WI38 (cell line): ENCODE measurements around the gene SYT9.

Experiments used
- H3K4me3 ChIP-seq: 2 replicates; pipeline ENCODE4 v1.5.1; 2011; ENCODE audit warnings: low read depth, mild to moderate bottlenecking, control low read depth, low read length
- CTCF ChIP-seq: IDR thresholded peaks from 2 replicates; pipeline ENCODE4 v1.5.1; 2012; ENCODE audit warnings: low read depth, mild to moderate bottlenecking, control low read depth, low read length

Gene SYT9

DNA sequence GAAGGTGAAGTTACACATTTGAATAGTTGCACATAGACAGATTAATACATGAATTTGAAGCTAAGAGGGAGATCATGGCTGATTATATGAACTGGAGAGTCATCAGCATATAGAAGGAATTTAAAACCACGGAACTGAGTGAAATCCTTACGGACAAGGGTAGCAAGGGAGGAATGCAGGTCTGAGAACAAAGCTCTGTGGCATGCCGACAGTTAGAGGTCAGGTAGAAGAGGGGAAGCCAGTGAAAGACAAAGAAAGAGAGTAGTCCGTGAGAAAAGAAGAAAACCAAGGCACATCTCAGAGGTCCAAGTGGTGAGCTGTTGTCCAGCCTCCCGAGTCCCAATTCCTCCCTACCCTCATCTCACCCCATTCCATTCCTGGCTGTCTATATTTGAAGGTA lies 11.8 kb upstream of the SYT9 start:
- no peak overlapping the region for H3K4me3 ChIP-seq
- TF ChIP-seq CTCF = no peak

GRCh38 chr11:7245341-7245740 lies 6.4 kb upstream of the SYT9 start:
- H3K4me3 ChIP-seq = no peak overlapping the region
- no peak for TF ChIP-seq CTCF

GRCh38 chr11:7246179-7246578 lies 5.5 kb upstream of the SYT9 start:
- no peak for TF ChIP-seq CTCF
- H3K4me3 ChIP-seq = no peak overlapping the region

DNA sequence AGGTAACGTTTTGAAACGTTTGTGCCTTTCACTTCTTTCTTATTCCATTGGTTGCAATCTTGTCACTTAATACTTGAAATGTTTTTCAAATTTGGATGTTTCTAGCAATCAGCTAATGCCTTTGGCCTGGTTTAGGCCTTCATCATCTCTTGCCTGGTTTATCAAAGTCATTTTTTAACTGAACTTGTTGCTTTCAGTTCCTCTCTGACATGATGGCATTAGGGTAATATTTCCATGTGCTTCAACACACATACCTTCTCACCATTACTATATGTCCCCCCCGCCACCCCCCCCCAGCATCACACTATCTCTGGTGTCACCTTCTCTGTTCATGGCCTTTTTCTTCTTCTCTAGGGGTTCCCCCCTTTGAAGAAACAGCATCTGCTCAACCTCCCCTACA lies 1.5 kb upstream of the SYT9 start:
- no peak for TF ChIP-seq CTCF
- no peak overlapping the region for H3K4me3 ChIP-seq

- H3K4me3 ChIP-seq = no peak overlapping the region
- no peak for TF ChIP-seq CTCF
Measured at GRCh38 chr11:7251487-7251835, 243 bp upstream of the SYT9 start.

DNA sequence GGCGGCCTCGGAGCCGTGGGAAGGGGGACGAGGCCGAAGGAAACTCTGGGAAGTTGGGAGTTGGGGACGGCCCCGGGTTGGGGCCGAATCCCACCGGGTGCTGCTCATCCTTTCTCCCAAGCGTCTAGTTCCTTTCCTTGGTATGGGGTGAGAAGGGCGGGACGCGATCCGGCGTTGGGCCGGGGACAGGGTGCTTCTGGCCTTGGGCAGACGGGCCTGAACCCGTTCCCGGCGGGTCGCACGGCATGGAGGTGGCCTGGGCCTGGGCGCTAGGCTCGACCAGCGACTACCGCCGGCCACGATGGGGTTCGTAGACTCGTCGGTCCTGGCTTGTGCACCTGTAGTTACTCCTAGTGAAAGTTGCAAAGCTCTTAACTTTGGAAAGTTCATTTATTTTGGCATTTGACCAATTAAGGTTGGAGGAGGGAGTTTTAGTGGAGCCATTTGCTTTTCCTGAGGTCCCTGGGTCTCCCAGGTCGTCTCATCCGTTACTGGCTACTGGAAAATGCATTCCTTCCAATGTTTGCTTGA lies 1.0 kb downstream of the SYT9 start:
- H3K4me3 ChIP-seq = no peak overlapping the region
- no peak for TF ChIP-seq CTCF

- TF ChIP-seq CTCF = no peak
- no peak overlapping the region for H3K4me3 ChIP-seq
Measured at GRCh38 chr11:7253800-7254199, 2.1 kb downstream of the SYT9 start.
